Trophoblast cell (in vitro differentiated cells and primary cell): ENCODE results near the gene RAB23.

ENCODE experiments used
- DNase-seq, 2 donors: peaks; one replicate each; pipeline ENCODE4 v3.0.0-alpha.2; 2016
- H2AFZ ChIP-seq: 2 replicates; pipeline ENCODE4 v1.6.1; 2013; ENCODE audit warnings: low read length, moderate library complexity, mild to moderate bottlenecking; ENCODE audit not compliant: insufficient read depth, poor library complexity
- H2AK5ac ChIP-seq: 2 replicates; pipeline ENCODE4 v1.6.1; 2013; ENCODE audit warnings: mild to moderate bottlenecking, low read length
- H2BK120ac ChIP-seq: 2 replicates; pipeline ENCODE4 v1.6.1; 2013; ENCODE audit warnings: low read length, mild to moderate bottlenecking, moderate library complexity; ENCODE audit not compliant: insufficient read depth, poor library complexity
- H2BK12ac ChIP-seq: 2 replicates; pipeline ENCODE4 v1.6.1; 2013; ENCODE audit warnings: mild to moderate bottlenecking, low read length, moderate library complexity
- H2BK5ac ChIP-seq: 2 replicates; pipeline ENCODE4 v1.6.1; 2013; ENCODE audit warnings: low read length, low read depth, moderate library complexity, mild to moderate bottlenecking; ENCODE audit not compliant: poor library complexity
- H3K14ac ChIP-seq: 2 replicates; pipeline ENCODE4 v1.6.1; 2013; ENCODE audit warnings: mild to moderate bottlenecking, low read length
- H3K18ac ChIP-seq: 2 replicates; pipeline ENCODE4 v1.6.1; 2013; ENCODE audit warnings: mild to moderate bottlenecking, low read length
- H3K23ac ChIP-seq: 2 replicates; pipeline ENCODE4 v1.6.1; 2013; ENCODE audit warnings: low read length
- H3K27ac ChIP-seq: 2 replicates; pipeline ENCODE4 v1.5.1; 2013; ENCODE audit warnings: low read depth, mild to moderate bottlenecking, inconsistent platforms, low read length, moderate library complexity
- H3K27me3 ChIP-seq: 2 replicates; pipeline ENCODE4 v1.6.1; 2013; ENCODE audit warnings: inconsistent platforms, mild to moderate bottlenecking, low read length, moderate library complexity; ENCODE audit not compliant: insufficient read depth
- H3K36me3 ChIP-seq, 2 experiments: 1 replicate in 1 of 2; 2 replicates in 1 of 2; pipeline ENCODE4 v1.6.1; 2013; ENCODE audit warnings: low read length in 2 of 2, mild to moderate bottlenecking in 2 of 2, moderate library complexity in 1 of 2; ENCODE audit not compliant: insufficient read depth in 2 of 2, control insufficient read depth in 1 of 2
- H3K4ac ChIP-seq: 2 replicates; pipeline ENCODE4 v1.6.1; 2013; ENCODE audit warnings: low read depth, mild to moderate bottlenecking, low read length, moderate library complexity
- H3K4me1 ChIP-seq, 2 experiments: 1 replicate in 1 of 2; 2 replicates in 1 of 2; pipeline ENCODE4 v1.6.1; 2013; ENCODE audit warnings: low read length in 2 of 2, mild to moderate bottlenecking in 2 of 2, moderate library complexity in 1 of 2; ENCODE audit not compliant: insufficient read depth in 2 of 2, control insufficient read depth in 1 of 2
- H3K4me2 ChIP-seq: 2 replicates; pipeline ENCODE4 v1.6.1; 2013; ENCODE audit warnings: inconsistent platforms, mild to moderate bottlenecking, low read length, moderate library complexity
- H3K4me3 ChIP-seq: 2 replicates; pipeline ENCODE4 v1.5.1; 2013; ENCODE audit warnings: mild to moderate bottlenecking, low read depth, low read length, inconsistent platforms
- H3K79me1 ChIP-seq: one replicate; pipeline ENCODE4 v1.6.1; 2013; ENCODE audit warnings: low read length
- H3K79me2 ChIP-seq: 2 replicates; pipeline ENCODE4 v1.6.1; 2013; ENCODE audit warnings: low read length, mild to moderate bottlenecking; ENCODE audit not compliant: control insufficient read depth, insufficient read depth, poor library complexity
- H3K9ac ChIP-seq: 2 replicates; pipeline ENCODE4 v1.6.1; 2013; ENCODE audit warnings: mild to moderate bottlenecking, low read length
- H3K9me3 ChIP-seq: 2 replicates; pipeline ENCODE4 v1.6.1; 2013; ENCODE audit warnings: low read depth, mild to moderate bottlenecking, control low read depth, inconsistent platforms, low read length; ENCODE audit not compliant: insufficient read depth
- H4K12ac ChIP-seq: 2 replicates; pipeline ENCODE4 v1.6.1; 2013; ENCODE audit warnings: low read depth, mild to moderate bottlenecking, low read length, moderate library complexity
- H4K8ac ChIP-seq: 2 replicates; pipeline ENCODE4 v1.6.1; 2013; ENCODE audit warnings: low read depth, mild to moderate bottlenecking, low read length, moderate library complexity
- H4K91ac ChIP-seq: one replicate; pipeline ENCODE4 v1.6.1; 2013; ENCODE audit warnings: low read depth, mild to moderate bottlenecking, low read length, moderate library complexity
- WGBS: extraction: QIAGEN DNeasy Blood & Tissue Kit; methylation state at CpG from one replicate; pipeline ENCODE4 v1.1.7; 2013; ENCODE audit warnings: missing lambda C conversion rate; ENCODE audit not compliant: insufficient read length, insufficient coverage; ENCODE audit errors: extremely low coverage; 5-methylcytosine and 5-hydroxymethylcytosine counted together

Gene RAB23

GRCh38 chr6:57207872-57208271, 14.2 kb downstream of the RAB23 start:
- H3K18ac ChIP-seq = no peak overlapping the region
- no peak overlapping the region for H3K4me2 ChIP-seq
- no peaks in the 10 kb centered on the region for H3K36me3 ChIP-seq
- no peaks in the 10 kb centered on the region for H3K79me2 ChIP-seq
- H2AK5ac ChIP-seq = no peak overlapping the region
- no CpG with 5 or more reads among the region's 4 CpGs for WGBS
- H3K4ac ChIP-seq = no peak overlapping the region
- no peak overlapping the region for H2BK12ac ChIP-seq
- no peak overlapping the region for H4K91ac ChIP-seq
- no peak overlapping the region for H4K8ac ChIP-seq
- H2BK5ac ChIP-seq = no peak overlapping the region
- peaks cover 6 to 12% of the 10 kb centered on the region in 2 experiments for H3K4me1 ChIP-seq
- H4K12ac ChIP-seq = no peak overlapping the region
- no peak overlapping the region for H3K9ac ChIP-seq
- H3K9me3 ChIP-seq = no peaks in the 10 kb centered on the region
- H2BK120ac ChIP-seq = no peak overlapping the region
- H3K23ac ChIP-seq = no peak overlapping the region
- no peak overlapping the region for H3K4me3 ChIP-seq
- DNase-seq = no peak
- peaks cover 4% of the 10 kb centered on the region for H3K79me1 ChIP-seq
- no peak overlapping the region for H2AFZ ChIP-seq
- no peak overlapping the region for H3K27ac ChIP-seq
- H3K27me3 ChIP-seq = no peaks in the 10 kb centered on the region
- H3K14ac ChIP-seq = no peak overlapping the region

GRCh38 chr6:57207141-57207540, 15.0 kb downstream of the RAB23 start:
- Histone ChIP-seq H2BK12ac (no peak overlapping the region), H3K27me3 (no peaks in the 10 kb centered on the region), H3K4me1 (peaks cover 6 to 12% of the 10 kb centered on the region in 2 experiments), H3K14ac (no peak overlapping the region), H3K27ac (no peak overlapping the region), H4K12ac (no peak overlapping the region), H3K79me1 (peaks cover 4% of the 10 kb centered on the region), H3K9ac (no peak overlapping the region), H3K18ac (no peak overlapping the region), H2AFZ (no peak overlapping the region), H3K4me2 (no peak overlapping the region), H2BK5ac (no peak overlapping the region), H2BK120ac (no peak overlapping the region), H3K36me3 (no peaks in the 10 kb centered on the region), H4K8ac (no peak overlapping the region), H3K4ac (no peak overlapping the region), H2AK5ac (no peak overlapping the region), H3K4me3 (no peak overlapping the region), H3K79me2 (no peaks in the 10 kb centered on the region), H4K91ac (no peak overlapping the region), H3K9me3 (no peaks in the 10 kb centered on the region), H3K23ac (no peak overlapping the region)
- no peak for DNase-seq
- WGBS = no CpG with 5 or more reads among the region's 2 CpGs

- peaks cover 6 to 9% of the 10 kb centered on the region in 2 experiments for H3K4me1 ChIP-seq
- no peak overlapping the region for H4K12ac ChIP-seq
- peak overlapping the region; percentile 46 for H3K27ac ChIP-seq
- H3K18ac ChIP-seq = no peak overlapping the region
- no peak overlapping the region for H4K8ac ChIP-seq
- no peak overlapping the region for H2AFZ ChIP-seq
- no peaks in the 10 kb centered on the region for H3K9me3 ChIP-seq
- H2BK12ac ChIP-seq = no peak overlapping the region
- no peak overlapping the region for H4K91ac ChIP-seq
- H3K27me3 ChIP-seq = no peaks in the 10 kb centered on the region
- DNase-seq = no peak
- no CpG with 5 or more reads among the region's 7 CpGs for WGBS
- no peak overlapping the region for H2BK5ac ChIP-seq
- no peak overlapping the region for H2BK120ac ChIP-seq
- peaks cover 4% of the 10 kb centered on the region for H3K79me1 ChIP-seq
- H3K79me2 ChIP-seq = no peaks in the 10 kb centered on the region
- no peak overlapping the region for H3K9ac ChIP-seq
- no peaks in the 10 kb centered on the region for H3K36me3 ChIP-seq
- H3K4ac ChIP-seq = no peak overlapping the region
- no peak overlapping the region for H3K14ac ChIP-seq
- no peak overlapping the region for H2AK5ac ChIP-seq
- no peak overlapping the region for H3K4me3 ChIP-seq
- H3K23ac ChIP-seq = no peak overlapping the region
- peak overlapping the region; percentile 9 for H3K4me2 ChIP-seq
These were observed 16.4 kb downstream of the RAB23 start for GRCh38 chr6:57205550-57206328.

- Histone ChIP-seq H3K79me2 (no peaks in the 10 kb centered on the region), H2BK5ac (no peak overlapping the region), H4K91ac (no peak overlapping the region), H3K27me3 (no peaks in the 10 kb centered on the region), H3K4ac (no peak overlapping the region), H3K4me3 (no peak overlapping the region), H4K8ac (no peak overlapping the region), H3K4me2 (no peak overlapping the region), H2BK12ac (no peak overlapping the region), H3K79me1 (peaks cover 4% of the 10 kb centered on the region), H3K36me3 (peaks cover 2 to 3% of the 10 kb centered on the region in 2 experiments), H3K9ac (no peak overlapping the region), H3K18ac (no peak overlapping the region), H3K9me3 (no peaks in the 10 kb centered on the region), H3K27ac (no peak overlapping the region), H2BK120ac (no peak overlapping the region), H4K12ac (no peak overlapping the region), H3K14ac (no peak overlapping the region), H3K23ac (no peak overlapping the region), H2AK5ac (no peak overlapping the region), H2AFZ (no peak overlapping the region), H3K4me1 (peaks cover 6 to 9% of the 10 kb centered on the region in 2 experiments)
- DNase-seq = no peak
- whole genome bisulfite sequencing = no CpG with 5 or more reads among the region's 1 CpG
These were observed 20.4 kb downstream of the RAB23 start for GRCh38 chr6:57201718-57202117.
